ENCODE results near the gene CARNS1.

- TF ChIP-seq POLR2A (IDR thresholded peaks at IDR 0.05), result no peak
- TF ChIP-seq, protein P1, sequence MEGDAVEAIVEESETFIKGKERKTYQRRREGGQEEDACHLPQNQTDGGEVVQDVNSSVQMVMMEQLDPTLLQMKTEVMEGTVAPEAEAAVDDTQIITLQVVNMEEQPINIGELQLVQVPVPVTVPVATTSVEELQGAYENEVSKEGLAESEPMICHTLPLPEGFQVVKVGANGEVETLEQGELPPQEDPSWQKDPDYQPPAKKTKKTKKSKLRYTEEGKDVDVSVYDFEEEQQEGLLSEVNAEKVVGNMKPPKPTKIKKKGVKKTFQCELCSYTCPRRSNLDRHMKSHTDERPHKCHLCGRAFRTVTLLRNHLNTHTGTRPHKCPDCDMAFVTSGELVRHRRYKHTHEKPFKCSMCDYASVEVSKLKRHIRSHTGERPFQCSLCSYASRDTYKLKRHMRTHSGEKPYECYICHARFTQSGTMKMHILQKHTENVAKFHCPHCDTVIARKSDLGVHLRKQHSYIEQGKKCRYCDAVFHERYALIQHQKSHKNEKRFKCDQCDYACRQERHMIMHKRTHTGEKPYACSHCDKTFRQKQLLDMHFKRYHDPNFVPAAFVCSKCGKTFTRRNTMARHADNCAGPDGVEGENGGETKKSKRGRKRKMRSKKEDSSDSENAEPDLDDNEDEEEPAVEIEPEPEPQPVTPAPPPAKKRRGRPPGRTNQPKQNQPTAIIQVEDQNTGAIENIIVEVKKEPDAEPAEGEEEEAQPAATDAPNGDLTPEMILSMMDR (IDR thresholded peaks at IDR 0.05), result no peak
Measured at GRCh38 chr11:67466962-67467771, 51.7 kb downstream of the CARNS1 start.
